Activated CD4-positive, alpha-beta T cell treated with anti-CD3 and anti-CD28 coated beads, Interleukin-2, Interleukin-4, amounts not matched to agents 100 ng/mL and 50 ng/mL, durations not matched to agents 16 hours and 8 hours (primary cell): ENCODE data around the gene C6orf58.

Source experiments
- DNase-seq: peaks from one replicate; pipeline ENCODE4 v3.0.0-alpha.2; 2020; ENCODE audit warnings: low spot score

Gene C6orf58

GRCh38 chr6:127576874-127577273, at the start of gene C6orf58:
C6orf58 (plus strand) TSS chr6:127577174; CDS start chr6:127577186, 12 bp downstream.
- no peak for DNase-seq

GRCh38 chr6:127533011-127533410, 44.0 kb upstream of the C6orf58 start:
- DNase-seq, result no peak

- DNase-seq, result no peak
Observed at GRCh38 chr6:127533736-127534135, 43.2 kb upstream of the C6orf58 start.

- DNase-seq, result no peak
Observed at GRCh38 chr6:127538750-127539264, 38.2 kb upstream of the C6orf58 start.

GRCh38 chr6:127539272-127539671, 37.7 kb upstream of the C6orf58 start:
- no peak for DNase-seq

GRCh38 chr6:127547215-127547614, 29.8 kb upstream of the C6orf58 start:
- DNase-seq, result peak; percentile 15

- DNase-seq, result no peak
Observed at GRCh38 chr6:127547904-127548649, 28.9 kb upstream of the C6orf58 start.

- no peak for DNase-seq
Observed at GRCh38 chr6:127550403-127550802, 26.6 kb upstream of the C6orf58 start.

GRCh38 chr6:127554435-127555006, 22.5 kb upstream of the C6orf58 start:
- DNase-seq, result peak; percentile 37

- DNase-seq, result no peak
Observed at GRCh38 chr6:127561660-127562059, 15.3 kb upstream of the C6orf58 start.

- no peak for DNase-seq
Observed at GRCh38 chr6:127564761-127565160, 12.2 kb upstream of the C6orf58 start.

GRCh38 chr6:127566119-127566518, 10.9 kb upstream of the C6orf58 start:
- DNase-seq, result no peak

GRCh38 chr6:127566651-127567050, 10.3 kb upstream of the C6orf58 start:
- DNase-seq, result no peak

GRCh38 chr6:127567476-127567875, 9.5 kb upstream of the C6orf58 start:
- no peak for DNase-seq

- peak; percentile 55 for DNase-seq
Observed at GRCh38 chr6:127570739-127571389, 6.1 kb upstream of the C6orf58 start.

- peak; percentile 23 for DNase-seq
Observed at GRCh38 chr6:127578900-127579299, 1.9 kb downstream of the C6orf58 start.

GRCh38 chr6:127581576-127581975, 4.6 kb downstream of the C6orf58 start:
- DNase-seq, result no peak

- no peak for DNase-seq
Observed at GRCh38 chr6:127582777-127583462, 5.9 kb downstream of the C6orf58 start.

- DNase-seq, result no peak
Observed at GRCh38 chr6:127585123-127585522, 8.1 kb downstream of the C6orf58 start.

GRCh38 chr6:127586372-127586771, 9.4 kb downstream of the C6orf58 start:
- DNase-seq, result no peak

- no peak for DNase-seq
Observed at GRCh38 chr6:127587875-127588274, 10.9 kb downstream of the C6orf58 start.

GRCh38 chr6:127589135-127589534, 12.2 kb downstream of the C6orf58 start:
- DNase-seq, result no peak
